Measurements from ENCODE around the gene NKIRAS1. TPM values are rescaled to one million over a fixed set of nuclear protein-coding genes. Genes with fewer than 3 reads are reported as not detected.

NKIRAS1 gene
- 14.8 TPM for polyA plus RNA-seq (2012; ENCODE audit: insufficient read length, low read depth)

DNA sequence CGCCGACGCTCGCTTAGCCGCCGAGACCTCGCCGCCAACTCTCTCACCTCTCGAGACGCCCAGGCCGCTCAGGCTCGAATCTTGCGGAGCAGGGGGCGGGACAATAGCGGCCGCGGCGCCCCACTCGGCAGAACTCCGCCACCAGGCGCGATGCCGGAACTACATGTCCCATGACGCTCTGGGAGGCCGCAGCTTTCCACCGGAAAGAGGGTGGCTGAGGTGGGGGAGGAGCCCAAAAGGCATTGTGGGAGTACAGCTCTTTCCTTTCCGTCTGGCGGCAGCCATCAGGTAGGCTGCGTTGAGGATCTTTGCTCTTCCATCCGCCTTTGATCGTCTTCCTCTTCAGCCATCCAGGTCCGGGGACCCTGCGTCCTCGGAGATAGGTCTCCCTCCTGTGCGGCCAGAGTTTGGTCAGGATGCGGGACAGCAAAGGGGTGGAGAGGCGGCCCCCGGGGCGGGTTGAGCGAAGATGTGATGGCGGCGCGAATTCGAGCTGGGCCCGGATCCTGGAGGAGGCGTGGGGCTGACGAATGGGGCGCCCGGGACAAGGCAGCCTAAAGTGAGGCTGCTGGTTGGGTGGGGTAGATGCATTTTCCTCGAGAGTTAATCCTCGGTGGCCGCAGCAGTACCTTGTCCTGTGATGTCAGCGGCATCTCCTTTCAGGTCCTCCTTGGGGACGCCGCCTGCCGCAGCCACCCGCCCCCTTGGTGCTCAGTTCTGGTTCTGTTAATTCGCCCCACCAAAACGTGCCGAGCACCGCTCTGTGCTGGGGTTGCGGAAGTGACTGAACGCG lies at the start of gene NKIRAS1, which contains the start of gene RPL15:
TSS of gene NKIRAS1 (minus strand) at position 105 of the 793 bp plus-strand sequence. CDS start 6,086 bp downstream, outside the sequence.
TSS of gene RPL15 (plus strand) at position 247 of the 793 bp plus-strand sequence. CDS start 728 bp downstream, outside the sequence.
- TF ChIP-seq, protein P1, sequence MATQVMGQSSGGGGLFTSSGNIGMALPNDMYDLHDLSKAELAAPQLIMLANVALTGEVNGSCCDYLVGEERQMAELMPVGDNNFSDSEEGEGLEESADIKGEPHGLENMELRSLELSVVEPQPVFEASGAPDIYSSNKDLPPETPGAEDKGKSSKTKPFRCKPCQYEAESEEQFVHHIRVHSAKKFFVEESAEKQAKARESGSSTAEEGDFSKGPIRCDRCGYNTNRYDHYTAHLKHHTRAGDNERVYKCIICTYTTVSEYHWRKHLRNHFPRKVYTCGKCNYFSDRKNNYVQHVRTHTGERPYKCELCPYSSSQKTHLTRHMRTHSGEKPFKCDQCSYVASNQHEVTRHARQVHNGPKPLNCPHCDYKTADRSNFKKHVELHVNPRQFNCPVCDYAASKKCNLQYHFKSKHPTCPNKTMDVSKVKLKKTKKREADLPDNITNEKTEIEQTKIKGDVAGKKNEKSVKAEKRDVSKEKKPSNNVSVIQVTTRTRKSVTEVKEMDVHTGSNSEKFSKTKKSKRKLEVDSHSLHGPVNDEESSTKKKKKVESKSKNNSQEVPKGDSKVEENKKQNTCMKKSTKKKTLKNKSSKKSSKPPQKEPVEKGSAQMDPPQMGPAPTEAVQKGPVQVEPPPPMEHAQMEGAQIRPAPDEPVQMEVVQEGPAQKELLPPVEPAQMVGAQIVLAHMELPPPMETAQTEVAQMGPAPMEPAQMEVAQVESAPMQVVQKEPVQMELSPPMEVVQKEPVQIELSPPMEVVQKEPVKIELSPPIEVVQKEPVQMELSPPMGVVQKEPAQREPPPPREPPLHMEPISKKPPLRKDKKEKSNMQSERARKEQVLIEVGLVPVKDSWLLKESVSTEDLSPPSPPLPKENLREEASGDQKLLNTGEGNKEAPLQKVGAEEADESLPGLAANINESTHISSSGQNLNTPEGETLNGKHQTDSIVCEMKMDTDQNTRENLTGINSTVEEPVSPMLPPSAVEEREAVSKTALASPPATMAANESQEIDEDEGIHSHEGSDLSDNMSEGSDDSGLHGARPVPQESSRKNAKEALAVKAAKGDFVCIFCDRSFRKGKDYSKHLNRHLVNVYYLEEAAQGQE (IDR thresholded peaks at IDR 0.05; ENCODE audit: insufficient read depth in 1 of 2, low read depth in 2 of 2, low read length in 2 of 2), result peak; percentile 57 to 58
- TF ChIP-seq FOXP2 (optimal IDR thresholded peaks at IDR 0.05; ENCODE audit: borderline replicate concordance, extremely low read depth, extremely low read length, insufficient read depth) (peak; percentile 42), SIN3A (IDR thresholded peaks at IDR 0.05; ENCODE audit: borderline replicate concordance, insufficient read depth, low read length) (peak; percentile 16; the same call in 1 of the 2 replicates), POLR2AphosphoS5 (IDR thresholded peaks at IDR 0.05; ENCODE audit: low read depth, low read length) (peak; percentile 99), TAF1 (IDR thresholded peaks at IDR 0.05; ENCODE audit: borderline replicate concordance, insufficient read depth, low read length) (peak; percentile 98)

DNA sequence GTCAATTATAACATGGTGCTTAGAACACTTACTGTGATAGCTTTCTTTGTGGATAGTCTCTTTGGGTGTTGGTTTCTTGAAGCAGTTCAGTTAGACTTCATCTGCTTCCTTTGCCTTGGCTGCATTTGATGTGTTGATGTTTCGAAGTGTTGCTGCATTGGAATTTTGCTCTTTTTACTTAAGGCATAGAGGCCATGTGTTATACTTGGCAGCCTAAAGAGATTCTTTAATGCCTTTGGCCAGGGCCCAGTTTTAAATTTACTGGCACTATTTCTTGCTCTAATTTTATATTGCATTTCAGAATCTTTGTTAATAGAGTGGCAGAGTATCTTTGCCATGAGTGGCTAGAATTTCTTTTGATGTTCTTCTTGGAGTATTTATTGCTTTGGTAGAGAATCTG lies 49.5 kb upstream of the NKIRAS1 start:
- no peak for TF ChIP-seq TAF1 (IDR thresholded peaks at IDR 0.05; ENCODE audit: borderline replicate concordance, insufficient read depth, low read length)
- TF ChIP-seq POLR2AphosphoS5 (IDR thresholded peaks at IDR 0.05; ENCODE audit: low read depth, low read length), result no peak
- no peak for TF ChIP-seq SIN3A (IDR thresholded peaks at IDR 0.05; ENCODE audit: borderline replicate concordance, insufficient read depth, low read length)
- TF ChIP-seq FOXP2 (optimal IDR thresholded peaks at IDR 0.05; ENCODE audit: borderline replicate concordance, extremely low read depth, extremely low read length, insufficient read depth), result no peak
- TF ChIP-seq, protein P1 (IDR thresholded peaks at IDR 0.05; ENCODE audit: insufficient read depth in 1 of 2, low read depth in 2 of 2, low read length in 2 of 2), result no peak

DNA sequence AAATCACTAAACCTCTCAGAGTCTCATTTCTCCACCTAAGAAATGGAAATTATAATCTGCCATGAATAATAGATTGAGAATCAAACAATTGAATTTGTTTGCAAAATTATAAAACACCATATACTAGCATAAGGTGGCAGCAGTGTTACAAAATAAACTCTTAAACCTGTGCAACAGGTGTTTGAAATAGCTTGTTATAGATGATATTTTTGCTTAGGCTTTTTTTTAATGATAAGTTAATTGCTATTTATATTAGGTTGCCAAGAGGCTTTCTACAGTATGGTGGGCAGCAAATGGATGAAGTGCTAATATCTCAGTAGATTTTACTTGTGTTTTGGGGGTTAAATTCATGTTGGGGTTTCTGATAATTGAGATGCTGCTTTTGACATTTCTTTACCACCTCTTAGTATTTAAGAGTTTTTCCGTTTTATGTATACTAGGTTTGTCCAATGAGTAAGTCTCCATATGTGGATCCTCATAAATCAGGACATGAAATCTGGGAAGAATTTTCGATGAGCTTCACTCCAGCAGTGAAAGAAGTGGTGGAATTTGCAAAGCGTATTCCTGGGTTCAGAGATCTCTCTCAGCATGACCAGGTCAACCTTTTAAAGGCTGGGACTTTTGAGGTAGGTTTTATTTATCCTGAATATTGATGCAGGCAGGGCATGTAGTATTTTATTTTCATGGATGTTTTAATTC lies 47.9 kb upstream of the NKIRAS1 start:
- TF ChIP-seq POLR2AphosphoS5 (IDR thresholded peaks at IDR 0.05; ENCODE audit: low read depth, low read length), result no peak
- no peak for TF ChIP-seq SIN3A (IDR thresholded peaks at IDR 0.05; ENCODE audit: borderline replicate concordance, insufficient read depth, low read length)
- TF ChIP-seq TAF1 (IDR thresholded peaks at IDR 0.05; ENCODE audit: borderline replicate concordance, insufficient read depth, low read length), result no peak
- TF ChIP-seq, protein P1 (IDR thresholded peaks at IDR 0.05; ENCODE audit: insufficient read depth in 1 of 2, low read depth in 2 of 2, low read length in 2 of 2), result no peak

DNA sequence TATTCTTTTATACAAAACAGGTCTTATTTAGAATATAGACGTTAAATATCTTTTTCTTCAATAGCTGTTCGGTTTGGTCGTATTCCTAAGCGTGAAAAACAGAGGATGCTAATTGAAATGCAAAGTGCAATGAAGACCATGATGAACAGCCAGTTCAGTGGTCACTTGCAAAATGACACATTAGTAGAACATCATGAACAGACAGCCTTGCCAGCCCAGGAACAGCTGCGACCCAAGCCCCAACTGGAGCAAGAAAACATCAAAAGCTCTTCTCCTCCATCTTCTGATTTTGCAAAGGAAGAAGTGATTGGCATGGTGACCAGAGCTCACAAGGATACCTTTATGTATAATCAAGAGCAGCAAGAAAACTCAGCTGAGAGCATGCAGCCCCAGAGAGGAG lies 45.1 kb upstream of the NKIRAS1 start:
- TF ChIP-seq POLR2AphosphoS5 (IDR thresholded peaks at IDR 0.05; ENCODE audit: low read depth, low read length) (no peak), TAF1 (IDR thresholded peaks at IDR 0.05; ENCODE audit: borderline replicate concordance, insufficient read depth, low read length) (no peak), SIN3A (IDR thresholded peaks at IDR 0.05; ENCODE audit: borderline replicate concordance, insufficient read depth, low read length) (no peak), FOXP2 (optimal IDR thresholded peaks at IDR 0.05; ENCODE audit: borderline replicate concordance, extremely low read depth, extremely low read length, insufficient read depth) (no peak)
- TF ChIP-seq, protein P1 (IDR thresholded peaks at IDR 0.05; ENCODE audit: insufficient read depth in 1 of 2, low read depth in 2 of 2, low read length in 2 of 2), result no peak

All from PFSK-1 (cell line).